Transverse colon (tissue), 4 donors: ENCODE measurements around the gene SNX13. TPM values are rescaled to one million over a fixed set of nuclear protein-coding genes. Genes with fewer than 3 reads are reported as not detected.

Experiments
- DNase-seq: peaks from one replicate; pipeline ENCODE4 v3.0.0-alpha.2; 2019
- H3K27ac ChIP-seq, 4 donors: fragments of 200-600 bp; sonication (generic); 2 replicates each; pipeline ENCODE4 v1.5.1; 2016 to 2018; ENCODE audit warnings: inconsistent platforms in 4 of 4
- H3K27me3 ChIP-seq: fragments of 200-600 bp; sonication (generic); 2 replicates; pipeline ENCODE4 v1.5.1; 2017; ENCODE audit warnings: inconsistent platforms
- H3K36me3 ChIP-seq, 4 donors: fragments of 200-600 bp; sonication (generic); 2 replicates each; pipeline ENCODE4 v1.5.1; 2017 to 2019; ENCODE audit warnings: inconsistent platforms in 4 of 4
- H3K4me1 ChIP-seq, 4 donors: fragments of 200-600 bp; sonication (generic); 2 replicates each; pipeline ENCODE4 v1.5.1; 2017 to 2020; ENCODE audit warnings: inconsistent platforms in 4 of 4
- H3K4me3 ChIP-seq, 4 donors: fragments of 200-600 bp; sonication (generic); 1 replicate in 1 of 4; 2 replicates in 3 of 4; pipeline versions ENCODE4 v1.5.1 to v1.6.1; 2017 to 2019; ENCODE audit warnings: inconsistent platforms in 4 of 4
- H3K9me3 ChIP-seq, 2 donors: fragments of 200-600 bp; sonication (generic); 2 replicates each; pipeline ENCODE4 v1.5.1; 2017 to 2019; ENCODE audit warnings: inconsistent platforms in 2 of 2
- EP300 ChIP-seq: sonication (generic); formaldehyde crosslinking; IDR thresholded peaks from one replicate; pipeline ENCODE4 v1.6.1; 2017; ENCODE audit warnings: antibody characterized with exemption, low read depth
- POLR2A ChIP-seq: fragments of 450-650 bp; IDR thresholded peaks from one replicate; pipeline ENCODE4 v1.6.1; 2016; ENCODE audit warnings: antibody characterized with exemption, mild to moderate bottlenecking, moderate library complexity
- POLR2AphosphoS5 ChIP-seq, 3 donors: sonication (generic); formaldehyde crosslinking; IDR thresholded peaks; one replicate each; pipeline ENCODE4 v1.6.1; 2016; ENCODE audit warnings: antibody characterized with exemption in 3 of 3
- WGBS, 2 donors: methylation state at CpG; one replicate each; pipeline ENCODE4 v1.1.5; 2018; ENCODE audit warnings: low coverage in 1 of 2; 5-methylcytosine and 5-hydroxymethylcytosine counted together
- in situ Hi-C, 4 donors: fragments of 200-750 bp; cut with MboI; loops; one replicate each; pipeline versions ENCODE4 v1.15.0 to v1.15.1; 2017; ENCODE audit warnings: low sequenced_read_pairs in 3 of 4, low pct_ligation_motif_present in 1 of 4, low pct_unique_long_range_greater_than_20kb in 1 of 4
- intact Hi-C: fragments of 100-400 bp; cut with DNase I; formaldehyde crosslinking; loops from one replicate; pipeline ENCODE4 v1.15.1; 2023; ENCODE audit warnings: low total_unique reads
- total RNA-seq, 4 donors: library from RNA; depleted of rRNA; stranded (reverse); fragments of >200 nt; gene quantifications; one replicate each; pipeline ENCODE4 v1.1.0, GENCODE V29; 2016
- TF ChIP-seq, protein P1 (sequence below), 5 experiments: fragments of 200-600 bp in 3 of 5; fragments of 450-650 bp in 2 of 5; sonication (generic) in 3 of 5; IDR thresholded peaks; 1 replicate in 2 of 5; 2 replicates in 3 of 5; pipeline ENCODE4 v1.5.1; 2016 to 2017; ENCODE audit warnings: antibody characterized with exemption in 5 of 5, inconsistent platforms in 3 of 5, mild to moderate bottlenecking in 2 of 5, moderate library complexity in 1 of 5

Gene SNX13
- total RNA-seq, 4 donors from 2014 or later = 11.3 to 83.8 (median 69.0) TPM

DNA sequence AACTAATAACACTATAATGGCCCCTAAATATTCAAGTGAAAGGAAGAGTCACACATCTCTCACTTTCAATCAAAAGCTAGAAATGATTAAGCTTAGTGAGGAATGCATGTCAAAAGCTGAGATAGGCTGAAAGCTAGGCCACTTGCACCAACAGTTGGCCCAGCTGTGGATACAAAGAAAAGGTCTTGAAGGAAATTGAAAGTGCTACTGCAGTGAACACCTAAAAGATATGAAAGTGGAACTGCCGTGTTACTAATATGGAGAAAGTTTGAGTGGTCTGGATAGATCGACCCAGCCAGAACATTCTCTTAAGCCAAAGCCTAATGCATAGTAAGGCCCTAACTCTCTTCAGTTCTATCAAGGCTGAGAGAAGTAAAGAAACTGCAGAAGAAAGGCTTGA, 12.1 kb upstream of the SNX13 start:
- in situ Hi-C loops = loop anchor here in 1 of 4 donors (25.0 kb wide), 1 partner anchor 385 kb away; no protein-coding TSS in a partner anchor
- Histone ChIP-seq H3K27me3 (no peaks in the 10 kb centered on the region), H3K36me3 (no peaks in the 10 kb centered on the region), H3K4me1 (peaks cover 0 to 7% (median 0%) of the 10 kb centered on the region in 4 donors), H3K4me3 (no peak overlapping the region), H3K27ac (no peak overlapping the region), H3K9me3 (no peaks in the 10 kb centered on the region)
- WGBS, 2 donors = 65 to 78% methylated on average over 2 of the region's 2 CpGs
- DNase-seq = no peak
- TF ChIP-seq POLR2A (no peak), EP300 (no peak), POLR2AphosphoS5 (IDR thresholded peaks at IDR 0.05) (no peak)
- TF ChIP-seq, protein P1, sequence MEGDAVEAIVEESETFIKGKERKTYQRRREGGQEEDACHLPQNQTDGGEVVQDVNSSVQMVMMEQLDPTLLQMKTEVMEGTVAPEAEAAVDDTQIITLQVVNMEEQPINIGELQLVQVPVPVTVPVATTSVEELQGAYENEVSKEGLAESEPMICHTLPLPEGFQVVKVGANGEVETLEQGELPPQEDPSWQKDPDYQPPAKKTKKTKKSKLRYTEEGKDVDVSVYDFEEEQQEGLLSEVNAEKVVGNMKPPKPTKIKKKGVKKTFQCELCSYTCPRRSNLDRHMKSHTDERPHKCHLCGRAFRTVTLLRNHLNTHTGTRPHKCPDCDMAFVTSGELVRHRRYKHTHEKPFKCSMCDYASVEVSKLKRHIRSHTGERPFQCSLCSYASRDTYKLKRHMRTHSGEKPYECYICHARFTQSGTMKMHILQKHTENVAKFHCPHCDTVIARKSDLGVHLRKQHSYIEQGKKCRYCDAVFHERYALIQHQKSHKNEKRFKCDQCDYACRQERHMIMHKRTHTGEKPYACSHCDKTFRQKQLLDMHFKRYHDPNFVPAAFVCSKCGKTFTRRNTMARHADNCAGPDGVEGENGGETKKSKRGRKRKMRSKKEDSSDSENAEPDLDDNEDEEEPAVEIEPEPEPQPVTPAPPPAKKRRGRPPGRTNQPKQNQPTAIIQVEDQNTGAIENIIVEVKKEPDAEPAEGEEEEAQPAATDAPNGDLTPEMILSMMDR (IDR thresholded peaks at IDR 0.05) = no peak
- intact Hi-C loops = no loop called here

DNA sequence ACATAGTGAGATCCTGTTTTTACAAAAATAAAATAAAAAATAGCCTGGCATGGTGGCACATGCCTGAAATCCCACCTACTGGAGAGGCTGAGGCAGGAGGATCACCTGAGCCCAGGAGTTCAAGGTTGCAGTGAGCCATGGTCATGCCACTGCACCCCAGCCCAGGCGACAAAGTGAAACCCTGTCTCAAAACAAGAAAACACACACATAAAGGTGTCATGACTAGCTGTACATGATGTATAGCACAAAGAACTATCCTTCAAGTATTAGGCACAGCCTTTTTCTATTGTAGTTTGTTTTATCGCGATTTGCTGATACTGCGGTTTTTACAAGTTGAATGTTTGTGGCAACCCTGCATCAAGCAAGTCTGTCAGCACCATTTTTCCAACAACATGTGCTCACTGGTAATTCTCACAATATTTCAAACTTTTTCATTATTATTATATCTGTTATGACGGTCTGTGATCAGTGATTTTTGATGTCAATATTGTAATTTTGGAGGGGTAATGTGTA, 11.5 kb upstream of the SNX13 start:
- Histone ChIP-seq H3K36me3 (no peaks in the 10 kb centered on the region), H3K4me3 (no peak overlapping the region), H3K9me3 (no peaks in the 10 kb centered on the region), H3K4me1 (peaks cover 0 to 7% (median 0%) of the 10 kb centered on the region in 4 donors), H3K27me3 (no peaks in the 10 kb centered on the region), H3K27ac (no peak overlapping the region)
- TF ChIP-seq POLR2A (no peak), POLR2AphosphoS5 (IDR thresholded peaks at IDR 0.05) (no peak), EP300 (no peak)
- TF ChIP-seq, protein P1 (IDR thresholded peaks at IDR 0.05) = no peak
- DNase-seq = no peak
- intact Hi-C loops = no loop called here
- WGBS, 2 donors = 74 to 86% methylated on average over 5 of the region's 5 CpGs
- in situ Hi-C loops = loop anchor here in 1 of 4 donors (25.0 kb wide), 1 partner anchor 386 kb away; no protein-coding TSS in a partner anchor

DNA sequence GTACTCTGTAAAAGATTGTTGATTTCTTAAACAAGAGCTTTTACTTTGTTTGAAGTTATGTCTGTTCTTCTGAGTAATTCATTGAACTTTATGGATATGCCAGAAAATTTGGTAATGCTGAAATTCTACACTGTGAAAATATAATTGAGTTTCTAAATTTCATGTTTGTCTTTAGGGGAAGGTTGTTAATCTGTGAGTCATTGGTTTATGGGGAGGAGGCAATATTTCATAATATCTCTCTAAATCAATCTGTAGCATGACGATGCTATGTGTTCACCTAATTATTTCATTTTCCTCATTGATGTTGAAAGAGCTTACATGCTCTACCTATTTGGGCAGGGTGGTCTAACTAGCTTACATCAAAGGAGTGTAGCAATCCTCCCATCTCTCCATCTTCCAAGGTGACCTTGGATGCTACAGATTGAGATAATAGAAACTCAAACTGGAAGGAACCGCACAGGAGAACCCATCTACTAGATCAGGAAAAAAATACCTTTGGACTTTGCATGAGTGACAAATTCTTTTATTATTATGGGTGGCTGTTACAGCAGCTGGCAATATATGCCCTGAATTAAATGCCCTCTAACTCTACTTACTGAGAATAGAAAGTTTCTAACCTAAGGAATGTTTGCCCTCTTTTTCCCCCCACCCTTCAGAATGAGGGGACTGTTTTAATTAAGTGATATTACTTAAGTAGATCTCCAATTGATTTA, 8.4 kb upstream of the SNX13 start:
- no peaks in the 10 kb centered on the region for H3K36me3 ChIP-seq
- no peak overlapping the region for H3K4me3 ChIP-seq
- intact Hi-C loops (no loop called here), in situ Hi-C loops (loop anchor here in 1 of 4 donors (25.0 kb wide), 1 partner anchor 661 kb away; the partner anchor contains the start of gene AHR)
- DNase-seq = no peak
- no peaks in the 10 kb centered on the region for H3K27me3 ChIP-seq
- TF ChIP-seq POLR2AphosphoS5 (IDR thresholded peaks at IDR 0.05) = no peak
- TF ChIP-seq EP300 = no peak
- TF ChIP-seq POLR2A = no peak
- WGBS, 2 donors = 58 to 61% methylated on average over 1 to 2 of the region's 2 CpGs
- peaks cover 0 to 10% (median 0%) of the 10 kb centered on the region in 4 donors for H3K4me1 ChIP-seq
- H3K27ac ChIP-seq = peak overlapping the region in 1 of 4 donors; percentile 22
- no peaks in the 10 kb centered on the region for H3K9me3 ChIP-seq

DNA sequence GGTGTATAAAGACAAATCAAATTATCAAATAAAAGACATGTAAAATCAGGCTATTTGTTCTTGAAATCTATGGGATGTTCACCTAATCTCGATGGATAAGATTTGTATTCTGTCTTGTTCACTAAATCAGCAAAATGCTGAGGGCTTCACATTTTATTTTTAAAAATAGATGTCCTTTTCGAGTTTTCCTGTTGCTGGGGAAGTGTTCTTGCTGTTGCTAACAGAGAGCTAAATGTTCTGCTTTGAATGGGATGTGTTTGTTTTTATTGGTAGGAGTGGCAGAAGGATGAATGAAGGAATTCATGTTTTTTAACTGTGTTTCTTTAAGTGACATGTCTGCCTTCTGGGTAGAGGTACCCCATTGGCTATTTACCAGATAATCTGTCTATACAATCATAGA, 7.3 kb upstream of the SNX13 start:
- TF ChIP-seq POLR2AphosphoS5 (IDR thresholded peaks at IDR 0.05) = no peak
- WGBS, 2 donors = 66 to 76% methylated on average over 2 of the region's 2 CpGs
- Histone ChIP-seq H3K9me3 (no peaks in the 10 kb centered on the region), H3K4me3 (no peak overlapping the region), H3K27me3 (no peaks in the 10 kb centered on the region), H3K4me1 (peaks cover 0 to 10% (median 0%) of the 10 kb centered on the region in 4 donors), H3K27ac (no peak overlapping the region), H3K36me3 (no peaks in the 10 kb centered on the region)
- no peak for DNase-seq
- intact Hi-C loops (no loop called here), in situ Hi-C loops (loop anchor here in 1 of 4 donors (25.0 kb wide), 1 partner anchor 660 kb away; the partner anchor contains the start of gene AHR)

DNA sequence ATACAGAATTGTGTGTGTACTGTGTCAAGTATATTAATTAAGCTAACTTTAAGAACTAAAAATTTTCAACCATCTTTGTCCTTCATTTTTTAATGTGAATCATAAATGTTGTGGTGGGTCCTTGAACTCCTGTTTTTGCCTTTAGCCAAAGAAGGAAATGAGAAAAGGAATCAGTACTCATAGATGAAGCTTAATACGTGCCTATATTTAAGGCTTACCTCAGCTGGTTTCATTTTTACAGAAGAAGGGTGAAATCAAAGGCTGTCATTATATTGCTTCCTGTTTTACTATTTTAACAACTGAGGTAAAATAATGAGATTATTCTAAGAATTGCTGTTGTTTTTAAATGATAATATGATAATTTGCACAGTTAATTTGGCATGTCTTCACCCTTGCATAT, 6.3 kb upstream of the SNX13 start:
- TF ChIP-seq POLR2AphosphoS5 (IDR thresholded peaks at IDR 0.05) (no peak), EP300 (no peak), POLR2A (no peak)
- TF ChIP-seq, protein P1 (IDR thresholded peaks at IDR 0.05) = no peak
- no peak for DNase-seq
- in situ Hi-C loops = loop anchor here in 1 of 4 donors (25.0 kb wide), 1 partner anchor 659 kb away; the partner anchor contains the start of gene AHR
- 54 to 63% methylated on average over 1 of the region's 1 CpG for WGBS, 2 donors
- Histone ChIP-seq H3K4me3 (no peak overlapping the region), H3K27me3 (no peaks in the 10 kb centered on the region), H3K36me3 (no peaks in the 10 kb centered on the region), H3K9me3 (no peaks in the 10 kb centered on the region), H3K4me1 (peaks cover 0 to 12% (median under 1%) of the 10 kb centered on the region in 4 donors), H3K27ac (no peak overlapping the region)
- intact Hi-C loops = no loop called here
